Smooth muscle cell of the umbilical artery (primary cell): Measurements from ENCODE around the gene UBE2O. TPM values are rescaled to one million over a fixed set of nuclear protein-coding genes. Genes with fewer than 3 reads are reported as not detected.

Source experiments
- total RNA-seq: library from RNA; depleted of rRNA; stranded (reverse); fragments of >200 nt; gene quantifications from 2 replicates; pipeline ENCODE4 v1.2.3, GENCODE V29; 2014

UBE2O gene
- total RNA-seq: 22.6 and 46.2 TPM in 2 replicates

DNA sequence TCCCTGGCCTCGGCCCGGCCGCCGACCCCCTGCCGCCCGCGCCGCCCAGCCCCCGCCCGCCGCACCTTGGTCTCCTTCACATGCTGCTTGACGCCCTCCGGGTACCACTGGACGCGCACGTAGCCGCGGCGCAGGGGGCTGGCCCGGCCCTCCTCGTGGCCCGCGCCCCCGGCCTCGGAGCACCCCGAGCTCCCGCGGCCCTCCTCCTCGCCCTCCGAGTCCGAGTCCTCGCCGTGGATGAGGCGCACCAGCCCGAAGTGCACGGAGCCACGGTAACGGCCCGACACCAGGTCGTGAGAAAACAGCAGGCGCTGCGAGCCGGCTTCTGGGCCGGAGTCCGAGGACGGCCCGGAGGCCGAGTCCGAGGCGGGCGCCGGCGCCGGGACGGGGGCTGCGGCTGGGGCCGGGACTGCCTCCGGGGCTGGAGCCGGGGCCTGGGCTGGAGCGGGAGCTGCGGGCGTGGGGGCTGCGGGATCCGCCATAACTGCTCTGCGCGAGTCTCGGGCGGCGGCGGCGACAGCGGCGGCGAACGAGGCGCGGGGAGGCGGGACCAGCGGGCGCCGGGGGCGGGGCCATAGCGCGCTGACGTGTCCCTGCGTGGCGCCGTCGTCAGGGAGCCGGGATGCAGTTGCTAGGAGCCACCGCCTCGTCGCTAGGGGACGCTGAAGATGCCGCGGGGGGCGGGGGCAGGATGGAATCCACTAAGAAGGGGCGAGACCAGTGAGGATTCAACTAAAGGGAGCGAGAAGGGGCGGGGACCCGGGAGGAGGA is at the start of gene UBE2O:
UBE2O (minus strand) TSS at position 493 of the 771 bp plus-strand sequence; CDS start at position 482, 11 bp downstream.

DNA sequence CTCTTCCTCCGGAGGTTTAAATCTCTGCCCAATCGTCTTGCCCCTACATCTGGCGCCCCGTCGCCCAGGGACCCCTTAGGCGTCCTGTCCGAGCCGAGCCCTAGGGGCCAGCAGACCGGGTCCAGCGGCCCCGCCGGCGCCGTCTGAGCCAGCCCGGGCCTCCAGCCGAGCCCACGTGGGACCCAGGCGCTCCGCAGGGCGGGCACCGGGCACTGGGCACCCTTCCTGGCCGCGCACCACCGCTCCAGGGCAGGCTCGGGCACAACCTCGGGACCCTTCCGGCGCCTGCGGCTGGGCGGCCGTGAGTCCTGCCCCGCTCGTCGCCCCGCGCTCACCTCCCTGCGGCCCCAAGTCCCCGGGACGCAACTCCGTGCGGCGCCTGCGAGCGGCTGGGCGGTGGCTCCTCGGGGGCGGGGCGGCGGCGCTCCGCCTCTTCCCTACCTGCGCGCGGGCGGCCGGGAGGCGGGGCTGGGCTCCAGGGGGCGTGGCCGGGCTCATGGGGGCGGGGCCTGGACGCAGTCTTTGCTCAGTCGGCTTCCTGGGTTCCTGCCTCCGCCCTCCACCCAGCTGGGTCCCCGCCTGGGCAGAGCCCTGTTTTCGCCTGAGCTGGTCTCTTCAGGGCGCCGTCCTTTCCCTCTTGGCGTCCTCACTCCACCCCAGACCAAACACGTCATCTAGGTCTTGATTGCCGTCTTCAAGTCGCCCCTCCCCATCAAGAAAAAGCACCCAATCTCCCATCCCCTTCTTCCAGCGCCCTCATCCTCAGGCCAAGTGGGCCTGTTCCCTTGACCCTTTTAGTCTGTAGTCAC is 48.3 kb upstream of the UBE2O start, which contains the start of gene RHBDF2:
RHBDF2 (minus strand) TSS at position 406 of the 809 bp plus-strand sequence. CDS start 19,899 bp downstream, outside the sequence.

DNA sequence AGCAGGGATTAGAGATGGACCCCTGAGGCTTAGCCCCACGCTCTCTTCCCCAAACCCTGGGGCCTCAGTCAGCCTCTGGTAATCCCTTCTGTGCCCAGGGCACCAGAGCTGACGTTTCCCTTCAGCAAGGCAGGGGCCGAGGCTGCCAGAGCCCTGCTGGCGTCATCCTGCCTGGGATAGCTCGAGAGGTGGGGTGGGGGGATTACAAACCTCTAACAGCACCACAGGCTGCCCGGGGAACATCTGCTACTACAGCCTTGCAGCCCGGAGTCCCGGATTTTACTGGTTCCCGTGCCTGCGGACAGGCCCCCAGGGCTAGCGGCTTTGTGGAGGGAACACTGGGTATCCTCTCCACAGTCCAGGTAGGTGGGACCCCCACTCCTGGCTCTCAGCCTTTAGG is 14.4 kb upstream of the UBE2O start, which contains the start of gene AANAT:
AANAT (plus strand) TSS at position 238 of the 400 bp plus-strand sequence. CDS start 1,144 bp downstream, outside the sequence.

DNA sequence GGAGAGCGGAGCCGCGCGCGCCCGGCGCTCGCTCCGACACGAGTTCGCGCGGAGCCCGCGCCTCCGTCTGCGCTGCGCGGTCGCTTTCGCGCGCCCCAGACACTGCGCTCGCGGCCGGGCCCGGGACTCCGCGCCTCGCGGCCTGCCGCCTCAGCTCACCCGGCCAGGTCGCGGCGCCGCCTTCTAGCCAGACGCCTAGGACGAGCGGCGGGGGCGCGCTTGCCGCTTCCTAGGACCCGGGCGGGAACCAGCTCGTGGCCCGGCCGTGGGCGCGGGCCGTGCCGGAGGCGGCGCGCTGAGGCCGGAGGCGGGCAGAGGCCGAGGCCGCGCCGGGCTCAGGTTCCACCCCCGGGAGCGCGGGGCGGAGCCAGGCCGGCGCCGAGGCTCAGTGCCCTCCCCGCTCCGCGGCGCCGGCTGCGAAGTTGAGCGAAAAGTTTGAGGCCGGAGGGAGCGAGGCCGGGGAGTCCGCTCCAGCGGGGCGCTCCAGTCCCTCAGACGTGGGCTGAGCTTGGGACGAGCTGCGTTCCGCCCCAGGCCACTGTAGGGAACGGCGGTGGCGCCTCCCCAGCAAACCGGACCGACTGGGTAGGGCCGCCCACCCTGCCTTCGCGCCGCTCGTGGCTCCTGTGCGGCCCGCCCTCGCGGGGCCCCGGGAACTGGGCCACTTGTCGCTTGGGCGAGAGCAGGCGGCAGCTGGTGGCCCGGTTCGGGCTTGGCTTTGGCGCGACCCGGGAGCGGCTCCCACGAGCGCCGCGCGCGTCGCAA is 68.5 kb downstream of the UBE2O start, which contains the start of gene SPHK1:
SPHK1 (plus strand) TSS at position 388 of the 765 bp plus-strand sequence. CDS start 1,036 bp downstream, outside the sequence.

DNA sequence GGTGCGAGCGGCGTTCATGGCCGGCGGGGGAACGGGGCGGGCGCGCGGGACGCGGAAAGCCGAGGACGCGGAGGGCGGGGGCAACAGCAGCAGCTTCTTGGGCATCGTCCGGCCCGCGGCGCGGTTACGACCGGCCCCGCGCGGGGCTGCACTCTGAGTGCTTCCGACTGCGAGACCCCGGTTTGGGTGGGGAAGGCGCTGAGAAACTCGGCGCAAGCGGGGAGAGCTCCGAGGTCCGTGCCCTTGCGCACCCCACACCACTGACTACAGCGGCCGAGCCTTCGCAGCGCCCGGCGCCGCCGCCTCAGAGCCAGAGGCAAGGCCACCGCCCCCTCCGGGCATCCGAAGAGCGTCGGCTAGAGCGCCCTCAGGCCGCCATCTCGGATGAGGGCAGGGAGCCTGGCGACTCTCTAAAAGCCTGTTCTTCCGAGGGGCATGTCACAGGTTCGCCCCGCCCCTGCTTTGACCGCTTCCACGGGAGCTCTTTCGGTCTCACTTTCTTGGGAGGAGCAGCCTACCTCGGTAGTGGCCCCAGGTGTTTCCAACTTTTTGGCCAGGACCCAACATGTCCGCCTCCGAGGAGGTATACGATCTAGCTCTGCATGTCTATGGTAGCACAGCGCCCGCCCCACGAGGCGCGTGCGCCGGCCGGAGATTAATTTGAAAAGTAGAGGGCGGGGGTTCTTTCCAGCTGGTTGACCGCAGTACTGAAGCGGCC is 99.2 kb downstream of the UBE2O start, which contains the start of gene PRPSAP1:
PRPSAP1 (minus strand) TSS at position 318 of the 718 bp plus-strand sequence; CDS start at position 105, 213 bp downstream.

Other genes starting within 250 kb of the UBE2O start
- gene RNF157, start 212.7 kb downstream of the UBE2O start, total RNA-seq: 0.05 and 1.8 TPM in 2 replicates
- 1.2 and 2.1 TPM in 2 replicates for gene UBALD2, start 187.8 kb downstream of the UBE2O start, total RNA-seq
- 4.8 and 5.1 TPM in 2 replicates for gene QRICH2, start 144.9 kb downstream of the UBE2O start, total RNA-seq
- gene PRPSAP1, start 99.2 kb downstream of the UBE2O start, total RNA-seq: 42.5 and 46.5 TPM in 2 replicates
- 42.5 and 101 TPM in 2 replicates for gene SPHK1, start 68.5 kb downstream of the UBE2O start, total RNA-seq
- gene AANAT, start 14.5 kb upstream of the UBE2O start, total RNA-seq: 0.37 TPM in 1 of 2 replicates, not detected in the other
- gene RHBDF2, start 48.3 kb upstream of the UBE2O start, total RNA-seq: 9.5 and 33.7 TPM in 2 replicates
- gene CYGB, start 84.6 kb upstream of the UBE2O start, total RNA-seq: 5.9 and 7.1 TPM in 2 replicates
- gene PRCD, start 86.9 kb upstream of the UBE2O start, total RNA-seq: 1.2 and 1.5 TPM in 2 replicates
- 0.55 TPM in 1 of 2 replicates, not detected in the other for gene ST6GALNAC2, start 132.7 kb upstream of the UBE2O start, total RNA-seq
- gene ST6GALNAC1, start 190.6 kb upstream of the UBE2O start, total RNA-seq: not detected in 2 replicates